Astrocyte (in vitro differentiated cells and primary cell): ENCODE results near the gene C1QTNF2. TPM values are rescaled to one million over a fixed set of nuclear protein-coding genes. Genes with fewer than 3 reads are reported as not detected.

Experiments used
- DNase-seq: peaks from one replicate; pipeline ENCODE4 v3.0.0-alpha.2; 2010; ENCODE audit warnings: low read depth
- FAIRE-seq: peaks from 2 replicates; lab custom pipeline; 2011; peaks lifted over from hg19 to GRCh38; lab: Jason Lieb, UNC
- H2AFZ ChIP-seq: 2 replicates; pipeline ENCODE4 v1.6.0; 2012; ENCODE audit warnings: low read depth, low read length, inconsistent platforms
- H3K27ac ChIP-seq: 2 replicates; pipeline ENCODE4 v1.5.1; 2011; ENCODE audit warnings: low read depth, low read length, inconsistent platforms
- H3K27me3 ChIP-seq: 2 replicates; pipeline ENCODE4 v1.6.0; 2011; ENCODE audit warnings: low read length, inconsistent platforms; ENCODE audit not compliant: insufficient read depth
- H3K36me3 ChIP-seq: 2 replicates; pipeline ENCODE4 v1.5.1; 2011; ENCODE audit warnings: low read length, inconsistent platforms; ENCODE audit not compliant: insufficient read depth
- H3K4me1 ChIP-seq: 2 replicates; pipeline ENCODE4 v1.5.1; 2011; ENCODE audit warnings: low read length, inconsistent platforms; ENCODE audit not compliant: insufficient read depth
- H3K4me2 ChIP-seq: 2 replicates; pipeline ENCODE4 v1.6.0; 2012; ENCODE audit warnings: low read length, inconsistent platforms
- H3K4me3 ChIP-seq: 2 replicates; pipeline ENCODE4 v1.5.1; 2011; ENCODE audit warnings: low read depth, mild to moderate bottlenecking, low read length, inconsistent platforms; ENCODE audit not compliant: insufficient read depth
- H3K79me2 ChIP-seq: 2 replicates; pipeline ENCODE4 v1.6.0; 2012; ENCODE audit warnings: mild to moderate bottlenecking, low read length, inconsistent platforms; ENCODE audit not compliant: insufficient read depth
- H3K9ac ChIP-seq: 2 replicates; pipeline ENCODE4 v1.6.0; 2012; ENCODE audit warnings: mild to moderate bottlenecking, low read length, inconsistent platforms
- H3K9me3 ChIP-seq: 2 replicates; pipeline ENCODE4 v1.5.1; 2012; ENCODE audit warnings: low read depth, mild to moderate bottlenecking, low read length, inconsistent platforms; ENCODE audit not compliant: insufficient read depth
- H4K20me1 ChIP-seq: 2 replicates; pipeline ENCODE4 v1.6.0; 2012; ENCODE audit warnings: low read length, inconsistent platforms; ENCODE audit not compliant: insufficient read depth
- H3K27ac Mint-ChIP-seq: one replicate; pipeline ENCODE4 v1.8.0; 2021; ENCODE audit warnings: mild to moderate bottlenecking, mixed read lengths; ENCODE audit not compliant: unreplicated experiment
- H3K27me3 Mint-ChIP-seq: one replicate; pipeline ENCODE4 v1.8.0; 2021; ENCODE audit warnings: low read depth, mixed read lengths; ENCODE audit not compliant: unreplicated experiment
- H3K36me3 Mint-ChIP-seq: one replicate; pipeline ENCODE4 v1.8.0; 2021; ENCODE audit warnings: low read depth, mixed read lengths; ENCODE audit not compliant: unreplicated experiment
- H3K4me1 Mint-ChIP-seq: one replicate; pipeline ENCODE4 v1.8.0; 2021; ENCODE audit warnings: low read depth, mixed read lengths; ENCODE audit not compliant: unreplicated experiment
- H3K4me3 Mint-ChIP-seq: one replicate; pipeline ENCODE4 v1.8.0; 2021; ENCODE audit warnings: mild to moderate bottlenecking, moderate library complexity, mixed read lengths; ENCODE audit not compliant: unreplicated experiment
- H3K9me3 Mint-ChIP-seq: one replicate; pipeline ENCODE4 v1.8.0; 2021; ENCODE audit warnings: mild to moderate bottlenecking, mixed read lengths; ENCODE audit not compliant: unreplicated experiment
- EZH2 ChIP-seq: IDR thresholded peaks from 2 replicates; pipeline ENCODE4 v1.6.1; 2012; ENCODE audit warnings: mild to moderate bottlenecking, low read length, inconsistent platforms; ENCODE audit not compliant: insufficient read depth
- total RNA-seq: library from RNA; stranded (reverse); gene quantifications from 2 replicates; pipeline ENCODE4 v1.2.1, GENCODE V29; 2021
- TF ChIP-seq, protein P1 (sequence below): IDR thresholded peaks from 2 replicates; pipeline ENCODE4 v1.5.1; 2011; ENCODE audit warnings: low read depth, mild to moderate bottlenecking, inconsistent platforms, low read length, moderate library complexity; ENCODE audit not compliant: insufficient read depth

Gene C1QTNF2
- total RNA-seq, 1 donor from 2014 or later, result 0.64 TPM

DNA sequence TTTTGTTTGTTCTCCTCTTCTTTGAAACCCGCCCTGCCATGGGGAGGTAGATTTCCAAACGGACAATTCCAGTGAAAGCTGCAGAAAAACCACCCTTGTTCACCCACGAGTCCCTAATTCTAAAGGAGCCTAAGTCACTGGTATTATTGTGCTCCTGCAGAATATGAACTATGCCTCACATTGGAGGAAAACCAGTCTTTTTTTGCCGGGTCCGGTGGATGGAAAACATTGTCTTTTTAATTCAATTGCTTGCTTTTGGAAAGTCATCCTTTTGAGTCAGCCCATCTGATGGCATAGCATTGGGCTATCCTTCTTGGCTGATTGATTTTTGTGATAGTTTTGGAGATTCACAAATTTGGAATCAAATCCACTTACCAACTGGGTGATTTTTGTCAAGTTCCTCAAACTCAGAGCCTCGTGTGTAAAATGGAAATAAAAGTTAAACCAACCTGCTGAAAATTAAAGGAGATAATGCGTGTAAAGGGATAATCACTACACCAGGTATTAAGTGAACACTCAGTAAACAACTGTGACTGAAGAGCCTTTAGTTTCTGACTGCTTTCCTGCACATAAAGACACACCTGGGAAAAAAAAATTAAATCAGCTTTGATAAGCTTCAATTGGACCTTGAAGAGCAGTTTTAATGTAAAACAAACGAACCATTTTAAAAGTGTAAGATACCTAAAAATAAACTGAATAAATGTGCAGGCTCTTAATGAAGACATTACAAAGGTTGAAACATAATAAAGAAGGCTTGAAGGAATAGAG lies 57.3 kb downstream of the C1QTNF2 start:
- H3K27me3 ChIP-seq, result no peaks in the 10 kb centered on the region
- H3K79me2 ChIP-seq, result peaks cover 38% of the 10 kb centered on the region
- H3K36me3 Mint-ChIP-seq, result peaks cover 1% of the 10 kb centered on the region
- no peak overlapping the region for H2AFZ ChIP-seq
- peaks cover 16% of the 10 kb centered on the region for H3K4me1 Mint-ChIP-seq
- peaks cover 13% of the 10 kb centered on the region for H3K4me1 ChIP-seq
- peak overlapping the region; percentile 98 for H3K4me2 ChIP-seq
- peak overlapping the region; percentile 79 for H3K4me3 ChIP-seq
- peak overlapping the region; percentile 81 for H3K9ac ChIP-seq
- peaks cover 2% of the 10 kb centered on the region for H3K9me3 Mint-ChIP-seq
- TF ChIP-seq, protein P1, sequence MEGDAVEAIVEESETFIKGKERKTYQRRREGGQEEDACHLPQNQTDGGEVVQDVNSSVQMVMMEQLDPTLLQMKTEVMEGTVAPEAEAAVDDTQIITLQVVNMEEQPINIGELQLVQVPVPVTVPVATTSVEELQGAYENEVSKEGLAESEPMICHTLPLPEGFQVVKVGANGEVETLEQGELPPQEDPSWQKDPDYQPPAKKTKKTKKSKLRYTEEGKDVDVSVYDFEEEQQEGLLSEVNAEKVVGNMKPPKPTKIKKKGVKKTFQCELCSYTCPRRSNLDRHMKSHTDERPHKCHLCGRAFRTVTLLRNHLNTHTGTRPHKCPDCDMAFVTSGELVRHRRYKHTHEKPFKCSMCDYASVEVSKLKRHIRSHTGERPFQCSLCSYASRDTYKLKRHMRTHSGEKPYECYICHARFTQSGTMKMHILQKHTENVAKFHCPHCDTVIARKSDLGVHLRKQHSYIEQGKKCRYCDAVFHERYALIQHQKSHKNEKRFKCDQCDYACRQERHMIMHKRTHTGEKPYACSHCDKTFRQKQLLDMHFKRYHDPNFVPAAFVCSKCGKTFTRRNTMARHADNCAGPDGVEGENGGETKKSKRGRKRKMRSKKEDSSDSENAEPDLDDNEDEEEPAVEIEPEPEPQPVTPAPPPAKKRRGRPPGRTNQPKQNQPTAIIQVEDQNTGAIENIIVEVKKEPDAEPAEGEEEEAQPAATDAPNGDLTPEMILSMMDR, result no peak
- TF ChIP-seq EZH2, result no peak
- H3K27ac ChIP-seq, result no peak overlapping the region
- peak overlapping the region; percentile 97 for H3K4me3 Mint-ChIP-seq
- FAIRE-seq (no peak), DNase-seq (no peak)
- peaks cover 4% of the 10 kb centered on the region for H3K36me3 ChIP-seq
- no peaks in the 10 kb centered on the region for H3K27me3 Mint-ChIP-seq
- peak overlapping the region; percentile 64 for H3K27ac Mint-ChIP-seq
- no peaks in the 10 kb centered on the region for H3K9me3 ChIP-seq
- H4K20me1 ChIP-seq, result peaks cover 26% of the 10 kb centered on the region

DNA sequence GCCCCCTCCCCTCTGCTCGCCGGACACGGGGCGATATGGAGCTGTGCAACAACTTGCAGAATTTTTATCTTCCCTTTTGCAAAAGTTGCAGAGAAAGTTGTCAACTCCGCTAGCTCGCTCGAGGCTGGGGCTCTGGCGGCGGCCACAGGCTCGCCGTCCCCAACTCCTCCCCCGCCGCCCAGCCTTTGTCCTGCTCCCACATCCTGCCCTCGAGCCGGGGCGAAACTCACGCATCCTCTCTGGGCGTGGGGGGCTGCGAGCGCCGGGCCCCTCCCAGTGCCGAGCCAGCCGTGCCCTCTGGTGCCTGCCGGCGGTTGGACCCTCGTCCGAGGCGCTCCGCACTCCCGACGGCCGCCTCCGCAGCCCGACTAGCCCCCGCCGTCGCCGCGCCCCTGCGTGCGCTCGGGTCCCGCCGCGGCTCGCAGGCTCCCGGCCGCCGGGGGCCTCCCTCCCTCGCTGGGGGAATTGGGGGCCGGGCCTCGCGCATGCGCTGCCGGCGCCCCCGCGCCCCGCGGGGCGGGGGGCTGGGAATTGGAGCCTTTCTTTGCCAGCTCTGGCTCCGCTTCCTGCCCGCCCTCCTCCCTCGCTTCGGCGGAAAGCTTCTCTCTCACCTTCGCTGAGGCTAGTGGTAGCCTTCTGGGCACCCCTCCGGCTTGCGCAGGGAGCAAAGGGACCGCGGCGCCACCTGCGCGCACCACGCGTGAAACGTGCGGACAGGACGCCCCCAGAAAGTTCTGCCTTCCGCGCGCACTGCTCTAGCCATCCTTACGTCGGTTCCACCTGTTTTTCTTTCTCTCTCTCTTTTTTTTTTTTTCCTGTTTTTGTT lies 58.1 kb downstream of the C1QTNF2 start, which contains the start of gene CCNJL:
TSS of gene CCNJL (minus strand) at position 431 of the 826 bp plus-strand sequence. CDS start 641 bp downstream, outside the sequence.
- Mint-ChIP-seq H3K36me3 (peaks cover 7% of the 10 kb centered on the region), H3K4me1 (peaks cover 16% of the 10 kb centered on the region), H3K4me3 (peak within 1 kb of the TSS; percentile 97), H3K9me3 (peaks cover 2% of the 10 kb centered on the region), H3K27ac (peak within 1 kb of the TSS; percentile 64), H3K27me3 (no peaks in the 10 kb centered on the region)
- Histone ChIP-seq H3K4me3 (peak within 1 kb of the TSS; percentile 79), H2AFZ (peak within 1 kb of the TSS; percentile 95), H3K36me3 (peaks cover 4% of the 10 kb centered on the region), H3K27ac (peak within 1 kb of the TSS; percentile 44), H3K27me3 (no peaks in the 10 kb centered on the region), H4K20me1 (peaks cover 34% of the 10 kb centered on the region), H3K9me3 (no peaks in the 10 kb centered on the region), H3K4me2 (peak within 1 kb of the TSS; percentile 98), H3K9ac (peak within 1 kb of the TSS; percentile 81), H3K4me1 (peaks cover 13% of the 10 kb centered on the region), H3K79me2 (peaks cover 45% of the 10 kb centered on the region)
- no peak for FAIRE-seq
- peak; percentile 25 for DNase-seq
- TF ChIP-seq, protein P1, result no peak
- no peak for TF ChIP-seq EZH2
